K562 (cell line): ENCODE data around the gene CELF6. TPM values are rescaled to one million over a fixed set of nuclear protein-coding genes. Genes with fewer than 3 reads are reported as not detected.

ENCODE experiments used
- ARID4B ChIP-seq: sonication (generic); formaldehyde crosslinking; IDR thresholded peaks from 2 replicates; pipeline ENCODE4 v1.8.0; 2022; ENCODE audit warnings: mild to moderate bottlenecking, missing genetic modification reagents
- CTBP1 ChIP-seq: fragments of 450-650 bp; IDR thresholded peaks from 2 replicates; pipeline ENCODE4 v1.6.1; 2016; ENCODE audit warnings: borderline replicate concordance
- GATAD2A ChIP-seq: fragments of 450-650 bp; IDR thresholded peaks from 2 replicates; pipeline ENCODE4 v1.6.1; 2017
- MCM2 ChIP-seq: fragments of 450-650 bp; IDR thresholded peaks from 2 replicates; pipeline ENCODE4 v1.6.1; 2017; ENCODE audit warnings: low read depth, mild to moderate bottlenecking
- MCM7 ChIP-seq, 2 experiments: fragments of 450-650 bp; IDR thresholded peaks; 2 replicates each; pipeline ENCODE4 v1.6.1; 2016 to 2018
- RBM22 ChIP-seq: fragments of 200-400 bp; formaldehyde crosslinking; IDR thresholded peaks from 2 replicates; pipeline ENCODE4 v1.6.1; 2018; ENCODE audit warnings: low read length, low read depth; ENCODE audit not compliant: poor library complexity, severe bottlenecking
- SFPQ ChIP-seq: fragments of 200-400 bp; formaldehyde crosslinking; IDR thresholded peaks from 2 replicates; pipeline ENCODE4 v1.6.1; 2017; ENCODE audit warnings: mild to moderate bottlenecking, low read depth, low read length, moderate library complexity
- ZBTB33 ChIP-seq: sonication (generic); formaldehyde crosslinking; IDR thresholded peaks from 2 replicates; pipeline ENCODE4 v1.8.1; 2023; ENCODE audit warnings: mild to moderate bottlenecking, missing genetic modification reagents
- ZNF444 ChIP-seq: fragments of 250-450 bp; sonication (Bioruptor Pico); IDR thresholded peaks from 2 replicates; pipeline ENCODE4 v1.4.0; 2020; ENCODE audit warnings: mild to moderate bottlenecking, moderate library complexity
- ZNF449 ChIP-seq: fragments of 250-450 bp; sonication (Bioruptor Pico); IDR thresholded peaks from 2 replicates; pipeline ENCODE4 v1.8.0; 2022; ENCODE audit warnings: moderate library complexity, mild to moderate bottlenecking, inconsistent platforms
- ZNF507 ChIP-seq: conservative IDR thresholded peaks from 2 replicates; pipeline ENCODE4 v1.6.1; 2017; ENCODE audit warnings: missing genetic modification characterization, missing compliant biosample characterization
- ZNF589 ChIP-seq: fragments of 200-800 bp; sonication (Bioruptor generic); IDR thresholded peaks from 2 replicates; pipeline ENCODE4 v1.6.1; 2016; ENCODE audit warnings: low read depth, missing genetic modification characterization, missing compliant biosample characterization
- ZNF668 ChIP-seq: fragments of 250-450 bp; sonication (Bioruptor Pico); IDR thresholded peaks from 2 replicates; pipeline ENCODE4 v1.8.0; 2022; ENCODE audit warnings: mild to moderate bottlenecking, inconsistent platforms
- ZSCAN29 ChIP-seq: fragments of 450-650 bp; IDR thresholded peaks from 2 replicates; pipeline ENCODE4 v1.6.1; 2017
- polyA plus RNA-seq, 8 experiments: library from polyadenylated mRNA; depleted of rRNA in 4 of 8; stranded (reverse) in 5 of 8; unstranded in 3 of 8; fragments of >200 nt; fragmentation: Nextera tagmentation in 2 of 8; fragmentation: Illumina TruSeq in 1 of 8; extraction: Ambion mirVana in 2 of 8; extraction: Trizol in 1 of 8; gene quantifications; 2 replicates each; pipeline versions ENCODE4 v1.2.1 to v1.2.3, GENCODE V29; 2011 to 2014; ENCODE audit warnings: inconsistent platforms in 1 of 8, missing spikeins in 1 of 8
- total RNA-seq, 7 experiments: library from RNA; depleted of rRNA in 6 of 7; stranded (reverse); fragments of >200 nt in 6 of 7; fragmentation: Illumina TruSeq in 2 of 7; extraction: Trizol in 2 of 7; gene quantifications; 2 replicates each; pipeline versions ENCODE4 v1.2.1 to v1.2.3, GENCODE V29; 2011 to 2021; ENCODE audit warnings: low replicate concordance in 1 of 7

CELF6 gene
- total and polyA plus RNA-seq, 9 of the 15 experiments (the other 6 are each of a cell fraction or from before 2014, with no cell fraction given), result 0.01 to 0.11 TPM; not detected in 7

- TF ChIP-seq ZBTB33 (CRISPR knock-in tag), result peak; percentile 65
- TF ChIP-seq CTBP1, result no peak
- no peak for TF ChIP-seq GATAD2A
- TF ChIP-seq MCM2, result no peak
- no peak for TF ChIP-seq SFPQ
- no peak for TF ChIP-seq MCM7 (IDR thresholded peaks at IDR 0.05)
- no peak for TF ChIP-seq RBM22
- peak; percentile 96 for TF ChIP-seq ARID4B
- no peak for TF ChIP-seq ZNF507 (tag)
- TF ChIP-seq ZNF589 (CRISPR knock-in tag), result no peak
- TF ChIP-seq ZNF449 (CRISPR knock-in tag), result no peak
- no peak for TF ChIP-seq ZNF668 (CRISPR knock-in tag)
- TF ChIP-seq ZSCAN29, result no peak
- TF ChIP-seq ZNF444 (CRISPR knock-in tag), result no peak
These were observed 485 bp downstream of the CELF6 start (continued) for GRCh38 chr15:72319360-72319984.
